GM12878 (cell line): ENCODE measurements around the gene MDGA2.

Experiments
- CTCF ChIP-seq, 3 experiments: IDR thresholded peaks in 2 of 3; conservative IDR thresholded peaks in 1 of 3; 2 replicates each; pipeline ENCODE4 v1.5.1; 2011; ENCODE audit warnings: low read depth in 3 of 3, low read length in 3 of 3, mild to moderate bottlenecking in 3 of 3, control low read depth in 2 of 3, moderate library complexity in 2 of 3, inconsistent platforms in 1 of 3, mixed read lengths in 1 of 3; ENCODE audit not compliant: control insufficient read depth in 2 of 3, insufficient read depth in 1 of 3; ENCODE audit errors: extremely low read depth in 1 of 3
- MLLT1 ChIP-seq: fragments of 450-650 bp; IDR thresholded peaks from 2 replicates; pipeline ENCODE4 v1.6.1; 2016; ENCODE audit warnings: mild to moderate bottlenecking
- POLR2A ChIP-seq: IDR thresholded peaks from 2 replicates; pipeline ENCODE4 v1.6.1; 2011; ENCODE audit warnings: low read depth, mild to moderate bottlenecking, low read length
- POLR2AphosphoS2 ChIP-seq: IDR thresholded peaks from 2 replicates; pipeline ENCODE4 v1.6.1; 2011; ENCODE audit warnings: low read depth, mild to moderate bottlenecking, low read length, improper control_type of control experiment, moderate library complexity
- RFX5 ChIP-seq: IDR thresholded peaks from 2 replicates; pipeline ENCODE4 v1.6.1; 2011; ENCODE audit warnings: low read depth, low read length, improper control_type of control experiment

DNA sequence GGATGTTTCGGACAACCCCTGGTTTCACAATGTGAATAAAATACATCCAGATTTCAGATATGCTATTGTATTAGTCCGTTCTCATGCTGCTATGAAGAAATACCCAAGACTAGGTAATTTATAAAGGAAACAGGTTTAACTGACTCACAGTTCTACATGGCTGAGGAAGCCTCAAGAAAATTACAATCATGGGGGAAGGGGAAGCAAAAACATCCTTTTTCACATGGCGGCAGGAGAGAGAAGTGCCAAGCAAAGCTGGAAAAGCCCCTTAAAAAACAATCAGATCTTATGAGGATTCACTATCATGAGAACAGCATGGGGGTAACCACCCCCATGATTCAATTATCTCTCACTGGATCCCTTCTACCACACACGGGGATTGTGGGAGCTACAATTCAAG lies 451.7 kb downstream of the MDGA2 start:
- TF ChIP-seq RFX5 (no peak), MLLT1 (no peak), POLR2AphosphoS2 (no peak), CTCF (IDR thresholded peaks at IDR 0.05 in 2 of 3, conservative IDR thresholded peaks at IDR 0.05 in 1 of 3; ENCODE audit: control insufficient read depth in 2 of 3, extremely low read depth in 1 of 3, insufficient read depth in 1 of 3, low read depth in 3 of 3, low read length in 3 of 3) (no peak), POLR2A (no peak)
